Transverse colon (tissue), 3 donors: ENCODE measurements around the gene PDGFC.
"Not testable (repeated sequence)": the region's sequence is repeated elsewhere in the genome, so short reads cannot be mapped to it uniquely, and the experiment has no call there.

Experiments
- CTCF ChIP-seq, 5 experiments: fragments of 200-600 bp in 3 of 5; fragments of 450-650 bp in 2 of 5; sonication (generic) in 3 of 5; IDR thresholded peaks; 1 replicate in 2 of 5; 2 replicates in 3 of 5; pipeline ENCODE4 v1.5.1; 2016 to 2017; ENCODE audit warnings: antibody characterized with exemption in 5 of 5, inconsistent platforms in 3 of 5, mild to moderate bottlenecking in 2 of 5, moderate library complexity in 1 of 5
- EP300 ChIP-seq: sonication (generic); formaldehyde crosslinking; IDR thresholded peaks from one replicate; pipeline ENCODE4 v1.6.1; 2017; ENCODE audit warnings: antibody characterized with exemption, low read depth
- POLR2A ChIP-seq: fragments of 450-650 bp; IDR thresholded peaks from one replicate; pipeline ENCODE4 v1.6.1; 2016; ENCODE audit warnings: antibody characterized with exemption, mild to moderate bottlenecking, moderate library complexity

- not testable (repeated sequence) for TF ChIP-seq POLR2A; CTCF (IDR thresholded peaks at IDR 0.05); EP300
Measured at GRCh38 chr4:156866088-156866487, 105.5 kb downstream of the PDGFC start.
